ENCODE measurements around the gene CLSTN2.

CLSTN2 gene

GRCh38 chr3:140153736-140154135, 218.8 kb downstream of the CLSTN2 start:
- DNase-seq = no peak

GRCh38 chr3:140157161-140157560, 222.2 kb downstream of the CLSTN2 start:
- DNase-seq = no peak

GRCh38 chr3:140159646-140160045, 224.7 kb downstream of the CLSTN2 start:
- no peak for DNase-seq

- DNase-seq = no peak
Observed at GRCh38 chr3:140160553-140160952, 225.6 kb downstream of the CLSTN2 start.

- no peak for DNase-seq
Observed at GRCh38 chr3:140162551-140162950, 227.6 kb downstream of the CLSTN2 start.

- no peak for DNase-seq
Observed at GRCh38 chr3:140163159-140163763, 228.3 kb downstream of the CLSTN2 start.

- DNase-seq = no peak
Observed at GRCh38 chr3:140164156-140164555, 229.2 kb downstream of the CLSTN2 start.

GRCh38 chr3:140164922-140165590, 230.1 kb downstream of the CLSTN2 start:
- no peak for DNase-seq

- no peak for DNase-seq
Observed at GRCh38 chr3:140165781-140166180, 230.8 kb downstream of the CLSTN2 start.

GRCh38 chr3:140166861-140167599, 232.0 kb downstream of the CLSTN2 start:
- no peak for DNase-seq

GRCh38 chr3:140167600-140168281, 232.8 kb downstream of the CLSTN2 start:
- no peak for DNase-seq

- DNase-seq = no peak
Observed at GRCh38 chr3:140170612-140171011, 235.6 kb downstream of the CLSTN2 start.

- DNase-seq = no peak
Observed at GRCh38 chr3:140176526-140176925, 241.5 kb downstream of the CLSTN2 start.

GRCh38 chr3:140177943-140178342, 243.0 kb downstream of the CLSTN2 start:
- DNase-seq = no peak

- no peak for DNase-seq
Observed at GRCh38 chr3:140178482-140178881, 243.5 kb downstream of the CLSTN2 start.

- DNase-seq = no peak
Observed at GRCh38 chr3:140180603-140181002, 245.6 kb downstream of the CLSTN2 start.

GRCh38 chr3:140185375-140185774, 250.4 kb downstream of the CLSTN2 start:
- no peak for DNase-seq

- no peak for DNase-seq
Observed at GRCh38 chr3:140186421-140186920, 251.5 kb downstream of the CLSTN2 start.

- no peak for DNase-seq
Observed at GRCh38 chr3:140187028-140187427, 252.0 kb downstream of the CLSTN2 start.

- DNase-seq = no peak
Observed at GRCh38 chr3:140187656-140188221, 252.8 kb downstream of the CLSTN2 start.

- no peak for DNase-seq
Observed at GRCh38 chr3:140188285-140188684, 253.3 kb downstream of the CLSTN2 start.

GRCh38 chr3:140189267-140189666, 254.3 kb downstream of the CLSTN2 start:
- no peak for DNase-seq

GRCh38 chr3:140189976-140190375, 255.0 kb downstream of the CLSTN2 start:
- DNase-seq = no peak

All from NCI-H510A (cell line).